Heart left ventricle (tissue), 16 donors: ENCODE measurements around the gene TBC1D5. TPM values are rescaled to one million over a fixed set of nuclear protein-coding genes. Genes with fewer than 3 reads are reported as not detected.

Experiments used
- ATAC-seq, 4 donors: fragments of 200-7000 bp; cut with Tn5 transposase; one replicate each; pipeline ENCODE4 v1.9.1; 2020 to 2022; ENCODE audit warnings: moderate library complexity in 4 of 4, mild to moderate bottlenecking in 3 of 4, moderate number of reproducible peaks in 1 of 4
- DNase-seq, 5 donors: peaks; one replicate each; pipeline ENCODE4 v3.0.0-alpha.2; 2020
- H3K27ac ChIP-seq, 12 donors: fragments of 200-600 bp; sonication (generic) in 4 of 12; one replicate each; pipeline versions ENCODE4 v1.5.0 to v1.8.0; 2016 to 2022; ENCODE audit warnings: mild to moderate bottlenecking in 2 of 12
- H3K27me3 ChIP-seq, 9 donors: fragments of 200-600 bp; sonication (generic) in 2 of 9; one replicate each; pipeline versions ENCODE4 v1.5.1 to v1.8.0; 2016 to 2022; ENCODE audit warnings: mild to moderate bottlenecking in 3 of 9
- H3K36me3 ChIP-seq, 9 donors: fragments of 200-600 bp; sonication (generic) in 2 of 9; one replicate each; pipeline versions ENCODE4 v1.5.0 to v1.8.0; 2018 to 2022; ENCODE audit warnings: mild to moderate bottlenecking in 2 of 9
- H3K4me1 ChIP-seq, 12 donors: fragments of 200-600 bp; sonication (generic) in 4 of 12; one replicate each; pipeline versions ENCODE4 v1.5.0 to v1.8.0; 2016 to 2022; ENCODE audit warnings: mild to moderate bottlenecking in 3 of 12
- H3K4me3 ChIP-seq, 12 donors: fragments of 200-600 bp; sonication (generic) in 4 of 12; one replicate each; pipeline versions ENCODE4 v1.5.0 to v1.8.0; 2017 to 2022; ENCODE audit warnings: mild to moderate bottlenecking in 9 of 12, moderate library complexity in 4 of 12
- H3K9me3 ChIP-seq, 12 donors: fragments of 200-600 bp; sonication (generic) in 4 of 12; one replicate each; pipeline versions ENCODE4 v1.5.0 to v1.8.0; 2016 to 2022; ENCODE audit warnings: mild to moderate bottlenecking in 1 of 12
- POLR2A ChIP-seq, 2 donors: fragments of 450-650 bp; IDR thresholded peaks; one replicate each; pipeline ENCODE4 v1.6.1; 2017; ENCODE audit warnings: antibody characterized with exemption in 2 of 2, mild to moderate bottlenecking in 2 of 2, moderate library complexity in 2 of 2
- WGBS, 4 donors: extraction: QIAGEN DNeasy Blood & Tissue Kit in 2 of 4; methylation state at CpG; one replicate each; pipeline versions ENCODE4 v1.1.5 to v1.1.7; 2013 to 2018; 5-methylcytosine and 5-hydroxymethylcytosine counted together
- intact Hi-C, 10 donors: fragments of 100-400 bp; cut with DNase I; formaldehyde crosslinking; loops; one replicate each; pipeline versions ENCODE4 v1.11.1 to v1.14.2; 2022
- polyA plus RNA-seq, 2 donors: library from polyadenylated mRNA; stranded (reverse); fragments of 200-250 nt; gene quantifications; one replicate each; pipeline ENCODE4 v1.2.3, GENCODE V29; 2013
- total RNA-seq, 9 donors: library from RNA; depleted of rRNA in 2 of 9; stranded (reverse); fragments of >200 nt in 2 of 9; fragmentation: NEBNext Ultra II Directional in 3 of 9; extraction: Animal tissue kit (Norgen Biotek cat#: 25700) in 3 of 9; gene quantifications; one replicate each; pipeline versions ENCODE4 v1.1.0 to v1.2.4, GENCODE V29; 2016 to 2023
- TF ChIP-seq, protein P1 (sequence below), 12 donors: fragments of 200-600 bp; sonication (generic) in 4 of 12; IDR thresholded peaks; one replicate each; pipeline versions ENCODE4 v1.5.0 to v1.8.0; 2018 to 2022; ENCODE audit warnings: antibody characterized with exemption in 12 of 12, mild to moderate bottlenecking in 5 of 12
- donor health status: ischemic (EF 13 %, LVEDD 7.1; RV severe dilation, severe dysfunction).
- donor health status: healthy with polysubstance abuse.
- donor health status: DM: no; HTN: yes; CAD: no.
- donor health status: DM: no; HTN: no; CAD: no.
- donor health status: ischemic (EF 25% LVEDD 6.9; RV normal size, moderate dysfunction).
- donor health status: ischemic (EF 25% LVEDD 5.7; RV mildly dilated, moderate dysfunction).
- donor health status: healthy.
- donor health status: DM: yes; HTN: yes; CAD: no.
- donor health status: ischemic (EF 35%, LVEDD 5.7; RV mildly dilated, moderate dysfunction).
- donor health status: nonischemic (EF 11% LVEDD 7.7; RV severe dilation, severe dysfunction).
- donor health status: DM: yes; HTN: yes; CAD: no.
- donor health status: PGD.
- donor health status: ischemic (EF 29% LVEDD 5.4; RV normal size, mild dysfunction).
- donor health status: nonischemic (EF 23%, LVEDD 6.1; RV moderate dilation, normal function).

The TBC1D5 gene
- total and polyA plus RNA-seq, 11 donors, result 5.8 to 48.3 (median 31.1) TPM

DNA sequence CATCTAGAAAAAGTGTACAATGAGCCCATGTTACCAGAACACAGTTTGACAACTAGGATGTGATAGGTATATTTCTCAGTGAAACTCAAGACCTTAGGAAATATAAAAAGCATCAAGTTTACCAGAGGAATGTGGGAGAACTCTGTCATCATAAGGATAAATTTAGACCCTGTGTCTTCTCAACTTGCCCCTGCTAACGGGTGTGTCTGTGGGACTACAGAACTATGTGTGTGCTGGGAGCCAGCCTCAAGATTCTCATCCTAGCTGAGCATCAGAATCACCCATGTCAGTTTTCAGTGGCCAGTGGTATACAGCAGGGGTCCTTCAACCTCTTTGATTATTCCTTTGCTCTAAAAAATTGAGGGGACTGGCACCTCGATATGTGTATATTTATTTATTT lies 464.4 kb downstream of the TBC1D5 start:
- no peaks in the 10 kb centered on the region for H3K9me3 ChIP-seq
- no peak overlapping the region for H3K4me3 ChIP-seq
- no peak for DNase-seq
- no peaks in the 10 kb centered on the region for H3K4me1 ChIP-seq
- 72 to 86% (median 79%) methylated on average over 2 of the region's 2 CpGs for WGBS, 4 donors
- intact Hi-C loops, result loop anchor here in 1 of 10 donors (10.0 kb wide), 1 partner anchor 547 kb away; no protein-coding TSS in a partner anchor
- TF ChIP-seq POLR2A (IDR thresholded peaks at IDR 0.05), result no peak
- TF ChIP-seq, protein P1, sequence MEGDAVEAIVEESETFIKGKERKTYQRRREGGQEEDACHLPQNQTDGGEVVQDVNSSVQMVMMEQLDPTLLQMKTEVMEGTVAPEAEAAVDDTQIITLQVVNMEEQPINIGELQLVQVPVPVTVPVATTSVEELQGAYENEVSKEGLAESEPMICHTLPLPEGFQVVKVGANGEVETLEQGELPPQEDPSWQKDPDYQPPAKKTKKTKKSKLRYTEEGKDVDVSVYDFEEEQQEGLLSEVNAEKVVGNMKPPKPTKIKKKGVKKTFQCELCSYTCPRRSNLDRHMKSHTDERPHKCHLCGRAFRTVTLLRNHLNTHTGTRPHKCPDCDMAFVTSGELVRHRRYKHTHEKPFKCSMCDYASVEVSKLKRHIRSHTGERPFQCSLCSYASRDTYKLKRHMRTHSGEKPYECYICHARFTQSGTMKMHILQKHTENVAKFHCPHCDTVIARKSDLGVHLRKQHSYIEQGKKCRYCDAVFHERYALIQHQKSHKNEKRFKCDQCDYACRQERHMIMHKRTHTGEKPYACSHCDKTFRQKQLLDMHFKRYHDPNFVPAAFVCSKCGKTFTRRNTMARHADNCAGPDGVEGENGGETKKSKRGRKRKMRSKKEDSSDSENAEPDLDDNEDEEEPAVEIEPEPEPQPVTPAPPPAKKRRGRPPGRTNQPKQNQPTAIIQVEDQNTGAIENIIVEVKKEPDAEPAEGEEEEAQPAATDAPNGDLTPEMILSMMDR (IDR thresholded peaks at IDR 0.05), result no peak
- no peaks in the 10 kb centered on the region for H3K36me3 ChIP-seq
- H3K27me3 ChIP-seq, result no peaks in the 10 kb centered on the region
- H3K27ac ChIP-seq, result no peak overlapping the region
- ATAC-seq, result no peak

DNA sequence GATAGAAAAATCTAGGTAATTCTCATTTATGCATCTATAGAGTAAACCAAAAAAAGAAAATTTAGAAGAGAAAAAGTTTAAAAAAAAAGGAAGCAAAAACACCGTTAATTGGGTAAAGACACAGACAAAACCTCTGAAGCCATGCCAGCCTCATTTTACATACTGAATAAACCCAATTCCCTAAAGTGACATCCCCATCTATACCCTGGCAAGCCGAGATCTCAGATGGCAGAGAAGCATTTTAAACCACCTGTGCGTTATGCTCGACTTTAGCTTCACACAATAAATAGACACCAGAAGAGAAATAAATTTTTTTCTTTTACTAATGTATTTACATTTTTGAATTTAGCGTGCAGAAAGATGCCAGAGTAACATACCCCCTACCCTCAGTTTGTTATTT lies 475.6 kb downstream of the TBC1D5 start:
- intact Hi-C loops, result loop anchor here in 2 of 10 donors (10.0 kb wide), 2 partner anchors 568 to 578 kb away; no protein-coding TSS in a partner anchor
- Histone ChIP-seq H3K27me3 (no peaks in the 10 kb centered on the region), H3K36me3 (no peaks in the 10 kb centered on the region), H3K27ac (no peak overlapping the region), H3K4me3 (no peak overlapping the region), H3K4me1 (peaks cover 0 to 9% (median 0%) of the 10 kb centered on the region in 12 donors), H3K9me3 (no peaks in the 10 kb centered on the region)
- DNase-seq (no peak), ATAC-seq (no peak)
- TF ChIP-seq, protein P1 (IDR thresholded peaks at IDR 0.05), result no peak
- TF ChIP-seq POLR2A (IDR thresholded peaks at IDR 0.05), result no peak
- 94 to 96% (median 95%) methylated on average over 5 of the region's 5 CpGs for WGBS, 4 donors

GRCh38 chr3:17261627-17262369 lies 480.6 kb downstream of the TBC1D5 start:
- H3K27me3 ChIP-seq, result no peaks in the 10 kb centered on the region
- ATAC-seq (no peak), DNase-seq (no peak)
- H3K4me3 ChIP-seq, result no peak overlapping the region
- intact Hi-C loops, result loop anchor here in 4 of 10 donors (5.0 to 10.0 kb wide), 4 partner anchors 151 to 583 kb away; no protein-coding TSS in a partner anchor
- peaks cover 0 to 9% (median 0%) of the 10 kb centered on the region in 12 donors for H3K4me1 ChIP-seq
- no peak overlapping the region for H3K27ac ChIP-seq
- 91 to 96% (median 95%) methylated on average over 3 of the region's 3 CpGs for WGBS, 4 donors
- TF ChIP-seq, protein P1 (IDR thresholded peaks at IDR 0.05), result no peak
- TF ChIP-seq POLR2A (IDR thresholded peaks at IDR 0.05), result no peak
- no peaks in the 10 kb centered on the region for H3K9me3 ChIP-seq
- H3K36me3 ChIP-seq, result no peaks in the 10 kb centered on the region

DNA sequence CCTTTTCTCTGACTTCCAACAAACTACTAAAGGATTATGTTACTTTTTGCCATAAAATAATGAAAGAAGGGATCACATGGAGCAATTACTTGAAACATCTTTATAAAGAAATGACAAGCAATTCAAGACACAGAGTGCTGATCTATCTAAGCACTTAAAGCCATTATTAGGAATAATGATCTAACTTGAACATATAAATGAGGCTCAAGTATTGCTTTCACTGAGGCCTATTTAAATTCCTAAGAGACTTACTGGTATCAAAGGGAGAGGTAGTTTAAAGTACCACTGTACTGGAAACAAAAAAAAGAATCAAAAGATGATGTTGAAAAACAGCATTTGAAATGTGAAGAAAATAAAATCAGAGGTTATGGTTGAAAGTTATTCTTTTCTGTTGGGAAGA lies 482.2 kb downstream of the TBC1D5 start:
- ATAC-seq (no peak), DNase-seq (no peak)
- Histone ChIP-seq H3K9me3 (no peaks in the 10 kb centered on the region), H3K4me1 (peaks cover 0 to 3% (median 0%) of the 10 kb centered on the region in 12 donors), H3K4me3 (no peak overlapping the region), H3K27ac (no peak overlapping the region), H3K27me3 (no peaks in the 10 kb centered on the region), H3K36me3 (no peaks in the 10 kb centered on the region)
- no peak for TF ChIP-seq POLR2A (IDR thresholded peaks at IDR 0.05)
- TF ChIP-seq, protein P1 (IDR thresholded peaks at IDR 0.05), result no peak
- intact Hi-C loops, result loop anchor here in 4 of 10 donors (5.0 to 10.0 kb wide), 4 partner anchors 152 to 585 kb away; no protein-coding TSS in a partner anchor
